Choroid plexus epithelial cell (primary cell): ENCODE measurements around the gene RAP1GAP.

Experiments
- DNase-seq: peaks from one replicate; pipeline ENCODE4 v3.0.0-alpha.2; 2010; ENCODE audit warnings: low read depth
- H3K4me3 ChIP-seq: 2 replicates; pipeline ENCODE4 v1.5.1; 2011; ENCODE audit warnings: low read depth, mild to moderate bottlenecking, control low read depth, low read length, moderate library complexity
- CTCF ChIP-seq: conservative IDR thresholded peaks from 2 replicates; pipeline ENCODE4 v1.5.1; 2011; ENCODE audit warnings: low read depth, mild to moderate bottlenecking, control low read depth, inconsistent platforms, low read length, moderate library complexity

RAP1GAP gene

GRCh38 chr1:21653744-21654100, 15.4 kb downstream of the RAP1GAP start:
- no peak for DNase-seq
- TF ChIP-seq CTCF, result no peak
- H3K4me3 ChIP-seq, result no peak overlapping the region

- no peak for DNase-seq
- no peak overlapping the region for H3K4me3 ChIP-seq
- no peak for TF ChIP-seq CTCF
Observed at GRCh38 chr1:21652937-21653743, 16.0 kb downstream of the RAP1GAP start.

- no peak for DNase-seq
- H3K4me3 ChIP-seq, result no peak overlapping the region
- no peak for TF ChIP-seq CTCF
Observed at GRCh38 chr1:21652101-21652936, 16.8 kb downstream of the RAP1GAP start.

GRCh38 chr1:21651214-21652042, 17.7 kb downstream of the RAP1GAP start:
- H3K4me3 ChIP-seq, result peak overlapping the region; percentile 45
- peak; percentile 10 for DNase-seq
- no peak for TF ChIP-seq CTCF

GRCh38 chr1:21650400-21650799, 18.8 kb downstream of the RAP1GAP start:
- H3K4me3 ChIP-seq, result no peak overlapping the region
- no peak for TF ChIP-seq CTCF
- no peak for DNase-seq

GRCh38 chr1:21649315-21649714, 19.8 kb downstream of the RAP1GAP start:
- no peak for DNase-seq
- no peak overlapping the region for H3K4me3 ChIP-seq

More at GRCh38 chr1:21649315-21649714, 19.8 kb downstream of the RAP1GAP start:
- no peak for TF ChIP-seq CTCF
